ENCODE measurements around the gene EXOSC2.
"Not testable (repeated sequence)": the region's sequence is repeated elsewhere in the genome, so short reads cannot be mapped to it uniquely, and the experiment has no call there.

Gene EXOSC2

DNA sequence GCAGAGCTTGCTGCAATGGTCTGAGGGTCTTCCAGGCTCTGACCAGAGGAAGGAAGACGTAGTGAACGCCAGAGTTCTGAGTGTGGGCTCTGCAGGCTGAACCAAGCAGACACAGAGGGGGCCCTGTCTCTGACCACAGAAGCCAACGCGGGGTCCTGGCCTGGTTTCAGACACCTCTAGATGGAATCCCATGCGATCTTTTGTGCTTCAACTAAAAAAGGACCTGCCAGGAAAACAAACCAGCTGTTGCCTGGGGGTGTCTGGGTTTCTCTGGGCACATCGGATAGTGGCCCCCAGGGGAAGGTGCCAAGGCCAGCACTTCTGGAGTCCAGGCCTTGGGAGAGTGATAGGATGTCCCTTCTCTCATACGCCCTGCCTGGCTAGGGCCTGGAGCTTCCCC lies 16.3 kb upstream of the EXOSC2 start:
- H3K4me3 ChIP-seq (ENCODE audit: low read depth, low read length), result no peak overlapping the region
- TF ChIP-seq, protein P1, sequence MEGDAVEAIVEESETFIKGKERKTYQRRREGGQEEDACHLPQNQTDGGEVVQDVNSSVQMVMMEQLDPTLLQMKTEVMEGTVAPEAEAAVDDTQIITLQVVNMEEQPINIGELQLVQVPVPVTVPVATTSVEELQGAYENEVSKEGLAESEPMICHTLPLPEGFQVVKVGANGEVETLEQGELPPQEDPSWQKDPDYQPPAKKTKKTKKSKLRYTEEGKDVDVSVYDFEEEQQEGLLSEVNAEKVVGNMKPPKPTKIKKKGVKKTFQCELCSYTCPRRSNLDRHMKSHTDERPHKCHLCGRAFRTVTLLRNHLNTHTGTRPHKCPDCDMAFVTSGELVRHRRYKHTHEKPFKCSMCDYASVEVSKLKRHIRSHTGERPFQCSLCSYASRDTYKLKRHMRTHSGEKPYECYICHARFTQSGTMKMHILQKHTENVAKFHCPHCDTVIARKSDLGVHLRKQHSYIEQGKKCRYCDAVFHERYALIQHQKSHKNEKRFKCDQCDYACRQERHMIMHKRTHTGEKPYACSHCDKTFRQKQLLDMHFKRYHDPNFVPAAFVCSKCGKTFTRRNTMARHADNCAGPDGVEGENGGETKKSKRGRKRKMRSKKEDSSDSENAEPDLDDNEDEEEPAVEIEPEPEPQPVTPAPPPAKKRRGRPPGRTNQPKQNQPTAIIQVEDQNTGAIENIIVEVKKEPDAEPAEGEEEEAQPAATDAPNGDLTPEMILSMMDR (IDR thresholded peaks at IDR 0.05; ENCODE audit: low read depth, low read length), result no peak

DNA sequence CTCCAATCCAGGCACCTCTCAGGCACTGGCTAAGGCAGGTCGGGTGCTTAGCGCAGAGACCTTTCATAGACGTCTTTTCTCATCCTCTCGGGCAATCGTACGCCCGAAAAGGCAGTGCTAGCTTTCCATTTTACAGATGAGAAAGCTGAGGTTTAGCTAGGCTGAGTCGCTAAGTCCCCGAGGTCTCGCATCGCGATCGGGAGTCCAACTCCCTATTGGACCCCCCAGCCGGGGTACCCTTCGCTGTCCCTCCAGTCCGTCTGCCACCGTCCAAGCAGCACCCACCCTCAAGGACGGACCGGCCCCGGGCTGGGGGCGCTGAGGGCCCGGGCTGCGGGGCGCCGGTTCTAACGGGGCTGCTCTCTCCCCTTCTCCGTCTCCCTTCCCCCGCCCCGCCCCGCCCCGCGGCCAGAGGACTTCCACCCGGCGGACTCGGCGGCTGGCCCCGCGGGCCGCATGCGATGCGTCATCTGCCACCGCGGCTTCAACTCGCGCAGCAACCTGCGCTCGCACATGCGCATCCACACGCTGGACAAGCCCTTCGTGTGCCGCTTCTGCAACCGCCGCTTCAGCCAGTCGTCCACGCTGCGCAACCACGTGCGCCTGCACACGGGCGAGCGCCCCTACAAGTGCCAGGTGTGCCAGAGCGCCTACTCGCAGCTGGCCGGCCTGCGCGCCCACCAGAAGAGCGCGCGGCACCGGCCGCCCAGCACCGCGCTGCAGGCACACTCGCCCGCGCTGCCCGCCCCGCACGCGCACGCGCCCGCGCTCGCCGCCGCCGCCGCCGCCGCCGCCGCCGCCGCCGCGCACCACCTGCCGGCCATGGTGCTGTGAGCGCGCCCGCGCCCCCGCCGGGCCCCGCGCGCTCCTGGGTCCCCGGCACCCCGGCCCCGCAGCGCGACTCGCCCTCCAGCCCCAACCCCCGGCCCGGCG lies 12.5 kb upstream of the EXOSC2 start:
- TF ChIP-seq, protein P1 (IDR thresholded peaks at IDR 0.05; ENCODE audit: low read depth, low read length), result no peak

DNA sequence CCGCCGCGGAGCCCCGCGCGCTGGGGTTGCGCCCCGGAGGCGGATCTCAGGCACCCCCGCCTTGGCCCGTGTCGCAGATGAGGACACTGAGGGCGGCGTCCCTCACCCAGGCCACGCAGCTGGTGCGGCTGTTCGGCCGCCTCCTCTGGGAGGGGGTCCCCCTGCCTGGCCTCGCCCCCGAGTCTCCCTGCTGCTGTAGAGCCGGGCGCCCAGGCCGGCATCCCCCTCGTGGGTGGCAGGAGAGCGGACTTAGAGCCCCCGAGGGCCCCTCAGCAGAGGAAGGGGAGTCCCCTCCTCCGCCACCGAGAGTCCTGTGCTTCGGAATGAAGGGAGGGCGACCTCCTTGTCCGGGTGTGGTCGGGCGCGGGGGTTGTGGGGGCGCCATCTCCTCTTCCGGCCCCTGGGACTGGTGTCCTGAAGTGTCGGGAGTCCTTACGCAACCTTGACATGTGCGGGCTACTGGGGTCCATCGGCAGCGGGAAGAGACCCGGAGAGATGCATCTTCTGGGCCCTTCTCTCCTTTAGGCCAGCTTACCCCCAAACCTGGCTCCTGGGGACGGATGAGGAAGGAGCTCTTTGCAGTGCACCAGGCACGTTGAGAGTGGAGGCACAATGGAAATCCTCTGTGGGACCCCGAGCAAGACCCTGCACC lies 11.7 kb upstream of the EXOSC2 start:
- TF ChIP-seq, protein P1 (IDR thresholded peaks at IDR 0.05; ENCODE audit: low read depth, low read length), result no peak
- peak overlapping the region; percentile 55 for H3K4me3 ChIP-seq (ENCODE audit: low read depth, low read length)

More for the DNA sequence above, 12.5 kb upstream of the EXOSC2 start:
- peak overlapping the region; percentile 55 for H3K4me3 ChIP-seq (ENCODE audit: low read depth, low read length)

DNA sequence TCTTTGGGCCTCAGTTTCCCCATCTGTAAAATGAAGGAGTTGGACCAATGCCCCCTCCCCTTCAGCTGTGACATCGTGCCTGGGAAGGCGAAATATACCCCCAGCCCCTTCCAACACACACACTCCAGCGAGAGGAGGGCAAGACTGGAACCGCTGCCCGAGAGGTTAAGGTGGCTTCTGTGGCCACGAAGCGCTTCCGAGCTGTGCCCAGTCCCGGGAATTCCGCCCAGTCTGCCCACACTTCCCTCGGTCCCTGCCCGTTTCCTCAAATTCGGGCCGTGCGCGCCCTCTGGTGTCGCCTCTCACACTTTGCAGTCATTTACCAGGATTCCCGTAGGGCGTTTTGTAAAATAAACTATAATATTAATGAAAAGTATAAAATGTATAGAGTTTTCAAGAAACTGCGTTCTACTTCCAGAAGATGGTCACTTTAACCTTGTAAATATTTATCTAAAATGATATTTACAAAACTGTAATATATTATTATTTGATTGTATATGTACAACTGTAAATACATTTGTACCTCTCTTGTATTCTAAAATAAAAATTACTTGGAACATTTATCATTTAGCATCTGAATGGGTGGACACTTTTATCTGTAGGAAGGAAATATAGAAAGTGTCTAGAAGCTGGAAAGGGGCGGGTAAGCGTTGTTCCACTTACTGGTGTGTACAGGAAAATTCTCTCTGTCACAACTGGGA lies 11.0 kb upstream of the EXOSC2 start:
- no peak overlapping the region for H3K4me3 ChIP-seq (ENCODE audit: low read depth, low read length)
- TF ChIP-seq, protein P1 (IDR thresholded peaks at IDR 0.05; ENCODE audit: low read depth, low read length), result peak; percentile 69

DNA sequence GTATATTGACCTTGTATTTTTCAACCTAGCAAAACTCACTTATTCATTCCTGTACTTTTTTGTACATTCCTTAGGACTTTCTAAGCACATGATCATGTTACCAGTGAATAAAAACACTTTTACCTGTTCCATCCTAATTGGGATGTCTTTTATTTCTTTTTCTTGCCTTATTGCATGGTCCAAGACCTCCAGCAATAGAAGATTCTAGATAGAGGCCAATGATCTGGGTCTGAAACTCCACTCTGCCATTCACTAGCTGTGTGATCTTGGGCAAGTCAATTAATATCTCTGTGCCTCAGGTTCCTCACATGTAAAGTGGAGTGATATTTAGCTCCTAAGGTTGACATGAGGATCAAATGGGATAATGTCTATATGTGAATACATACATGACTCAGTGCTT lies 8.5 kb upstream of the EXOSC2 start:
- TF ChIP-seq, protein P1 (IDR thresholded peaks at IDR 0.05; ENCODE audit: low read depth, low read length), result no peak
- no peak overlapping the region for H3K4me3 ChIP-seq (ENCODE audit: low read depth, low read length)

DNA sequence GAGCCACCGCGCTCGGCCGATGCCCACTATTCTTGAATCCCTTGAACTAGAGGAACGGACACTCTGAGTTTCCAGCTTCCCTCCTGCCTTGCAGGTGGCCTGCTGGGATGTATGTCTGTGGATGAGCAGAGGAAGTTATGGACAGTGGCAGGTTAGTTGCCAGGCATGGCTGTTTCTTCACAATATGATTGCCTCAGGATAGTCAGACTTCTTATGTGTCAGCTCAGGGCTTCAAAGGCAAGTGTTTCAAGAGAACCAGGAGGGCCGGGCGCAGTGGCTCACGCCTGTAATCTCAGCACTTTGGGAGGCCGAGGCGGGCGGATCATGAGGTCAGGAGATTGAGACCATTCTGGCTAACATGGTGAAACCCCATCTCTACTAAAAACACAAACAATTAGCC lies 7.6 kb upstream of the EXOSC2 start:
- not testable (repeated sequence) for H3K4me3 ChIP-seq (ENCODE audit: low read depth, low read length)

DNA sequence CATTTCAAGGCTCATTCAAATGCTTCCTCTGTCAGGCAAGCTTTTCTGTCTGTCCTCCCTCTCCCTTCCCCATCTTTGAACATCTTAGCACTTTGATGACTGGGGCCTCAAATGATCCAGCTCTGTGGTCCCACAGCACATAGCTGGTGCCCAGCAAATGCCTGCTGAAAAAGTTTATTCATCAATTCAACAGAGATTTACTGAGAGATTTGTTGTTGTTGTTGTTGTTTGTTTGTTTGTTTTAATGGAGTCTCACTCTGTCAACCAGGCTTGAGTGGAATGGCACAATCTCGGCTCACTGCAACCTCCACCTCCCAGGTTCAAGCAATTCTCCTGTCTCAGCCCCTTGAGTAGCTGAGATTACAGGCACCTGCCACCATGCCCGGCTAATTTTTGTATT lies 6.0 kb upstream of the EXOSC2 start:
- no peak overlapping the region for H3K4me3 ChIP-seq (ENCODE audit: low read depth, low read length)
- TF ChIP-seq, protein P1 (IDR thresholded peaks at IDR 0.05; ENCODE audit: low read depth, low read length), result no peak

All from WI38 (cell line).